A204.1 (cell line): Measurements from ENCODE around the gene PXDN.

Source experiments
- FAIRE-seq: peaks from 2 replicates; lab custom pipeline; 2012; peaks lifted over from hg19 to GRCh38; lab: Jason Lieb, UNC

PXDN gene

GRCh38 chr2:1647417-1648240 lies 96.7 kb downstream of the PXDN start:
- no peak for FAIRE-seq

GRCh38 chr2:1645761-1646476 lies 98.4 kb downstream of the PXDN start:
- FAIRE-seq: no peak

DNA sequence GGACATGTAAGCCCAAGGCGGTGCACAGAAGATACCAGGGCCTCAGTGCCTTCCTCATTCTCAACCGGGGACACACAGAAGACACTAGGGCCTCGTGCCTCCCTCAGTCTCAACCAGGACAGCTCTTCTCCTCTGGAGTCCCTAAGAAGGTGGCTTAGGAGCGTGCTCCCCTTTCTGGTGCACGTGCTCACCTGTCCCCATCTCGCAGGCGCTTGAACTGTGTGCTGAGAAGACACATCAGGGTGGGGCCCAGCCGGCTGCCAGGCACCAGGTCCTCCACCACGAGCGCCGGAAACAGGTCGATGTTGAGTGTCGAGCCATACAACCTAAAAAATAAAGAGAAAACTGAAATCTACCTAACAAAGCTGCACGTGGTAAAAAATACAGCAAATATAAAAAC lies 99.9 kb downstream of the PXDN start:
- no peak for FAIRE-seq

GRCh38 chr2:1642993-1643619 lies 101.2 kb downstream of the PXDN start:
- FAIRE-seq: no peak

DNA sequence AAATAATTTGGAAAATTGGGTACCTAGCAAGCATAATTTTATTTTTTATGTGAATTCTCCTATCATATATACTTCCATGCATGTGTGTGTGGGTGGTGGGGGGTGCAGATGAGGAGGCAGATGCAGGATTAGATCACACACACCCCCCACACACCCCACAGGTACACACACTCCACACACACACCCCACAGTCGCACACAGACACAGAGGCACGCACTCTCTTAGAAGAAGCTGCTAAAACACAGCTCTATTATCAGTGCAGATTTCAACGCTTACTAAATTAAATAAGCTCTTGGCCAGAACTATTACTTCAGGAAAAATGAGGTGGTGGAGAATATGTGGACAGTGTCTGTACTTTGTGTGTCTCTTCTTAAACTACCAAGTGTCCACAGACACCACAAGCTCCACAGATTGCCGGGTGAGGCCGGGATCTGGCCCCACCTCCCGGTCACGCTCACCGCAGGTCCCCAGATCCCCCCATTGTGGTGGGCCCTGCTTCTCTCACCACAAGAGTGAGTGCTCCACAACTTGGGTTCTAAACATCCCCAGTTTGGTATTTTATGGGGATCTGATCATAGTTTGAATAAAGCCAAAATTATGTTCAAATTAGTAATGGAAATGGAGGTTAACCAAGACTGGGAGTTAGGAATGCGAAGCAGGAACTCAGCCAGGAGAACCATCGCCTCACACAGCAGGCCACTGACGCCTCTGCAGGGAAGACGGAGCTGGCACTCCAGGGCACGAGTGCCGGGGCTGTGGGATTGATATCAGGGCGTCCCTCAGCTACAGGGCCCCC lies 102.1 kb downstream of the PXDN start:
- no peak for FAIRE-seq

DNA sequence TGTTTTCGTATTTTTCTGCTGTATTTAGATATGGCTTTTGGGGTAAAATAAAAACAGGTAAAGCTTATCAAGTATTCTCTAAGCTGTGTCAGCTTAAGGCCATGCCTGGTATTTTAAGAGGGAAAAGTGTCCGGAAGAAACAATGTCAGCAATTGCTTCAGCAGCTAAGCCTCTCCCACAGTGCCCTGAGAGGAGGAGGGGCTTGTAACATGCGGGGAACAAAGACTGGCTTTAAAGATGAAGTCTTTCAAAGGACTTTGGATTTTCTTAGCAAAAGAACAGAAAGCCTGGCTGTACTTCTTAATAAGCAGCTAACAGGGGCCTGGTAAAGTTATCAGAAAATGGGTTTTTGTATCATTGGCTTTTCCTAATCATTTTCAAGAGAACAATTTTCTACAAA lies 102.8 kb downstream of the PXDN start:
- no peak for FAIRE-seq

GRCh38 chr2:1640301-1641135 lies 103.8 kb downstream of the PXDN start:
- no peak for FAIRE-seq

DNA sequence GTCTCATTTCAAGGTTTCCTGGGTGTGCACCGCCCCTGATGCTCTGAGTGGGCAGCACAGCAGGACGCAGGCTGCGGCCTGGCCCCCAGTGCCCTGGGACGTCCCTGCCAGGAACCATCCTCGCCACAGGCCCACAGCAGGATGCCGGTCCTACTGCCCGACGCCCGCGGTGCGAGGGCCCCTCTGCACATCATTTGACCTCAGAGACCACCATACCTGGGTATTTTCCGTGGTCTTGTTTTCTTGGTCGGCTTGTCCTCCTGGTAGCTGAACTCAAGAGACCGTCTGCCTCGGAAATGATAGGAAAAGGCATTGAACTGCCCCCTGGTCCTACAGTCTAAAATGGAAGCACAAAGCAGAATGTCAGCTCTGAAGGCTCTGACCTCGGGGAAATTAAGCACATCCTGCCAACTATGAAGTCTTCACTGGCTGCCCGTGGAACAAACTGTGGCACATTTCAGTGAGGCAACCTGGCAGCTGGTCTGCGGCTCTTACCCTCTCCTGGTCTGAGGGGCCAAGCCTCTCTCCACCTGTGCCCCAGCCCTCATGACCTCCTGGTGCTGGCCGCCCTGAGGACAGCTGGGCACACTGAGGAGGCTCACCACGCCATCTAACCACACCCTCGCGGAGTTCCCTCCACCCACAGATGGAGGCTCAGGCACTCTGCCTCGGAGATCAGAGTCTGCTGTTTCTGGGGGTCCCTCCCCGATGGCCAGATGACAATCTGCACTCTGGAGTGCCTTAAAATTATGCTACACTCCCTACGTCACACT lies 105.0 kb downstream of the PXDN start:
- FAIRE-seq: no peak

DNA sequence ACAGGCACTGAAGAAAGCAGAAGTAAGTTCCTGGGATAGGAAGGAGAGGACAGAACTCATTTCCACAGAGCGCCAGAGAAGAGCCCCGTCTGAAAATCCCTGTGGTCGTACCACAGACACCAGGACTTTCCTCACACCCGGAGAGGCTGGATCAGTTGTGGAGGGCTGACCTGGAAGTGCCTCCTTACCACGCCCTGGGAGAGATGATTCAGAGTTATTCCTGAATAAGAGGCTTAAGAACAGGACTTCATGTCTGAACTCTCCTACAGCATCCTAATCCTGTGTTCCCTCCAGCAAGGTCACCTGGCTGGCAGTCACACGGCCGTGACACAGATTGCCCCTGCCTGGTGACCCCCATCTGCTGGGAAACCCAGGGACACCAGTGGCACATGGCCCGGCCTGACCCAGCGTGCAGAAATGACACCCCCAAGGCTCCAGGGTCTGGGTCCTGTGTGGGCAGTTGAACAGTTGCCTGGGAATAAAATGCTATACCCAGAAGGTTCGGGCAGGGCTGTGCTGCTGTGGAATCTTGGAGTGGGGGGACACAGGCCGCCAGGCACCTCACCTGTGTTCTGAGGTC lies 105.9 kb downstream of the PXDN start:
- FAIRE-seq: no peak

- no peak for FAIRE-seq
Measured at GRCh38 chr2:1636791-1637415, 107.4 kb downstream of the PXDN start.

- FAIRE-seq: no peak
Measured at GRCh38 chr2:1635823-1636222, 108.5 kb downstream of the PXDN start.

DNA sequence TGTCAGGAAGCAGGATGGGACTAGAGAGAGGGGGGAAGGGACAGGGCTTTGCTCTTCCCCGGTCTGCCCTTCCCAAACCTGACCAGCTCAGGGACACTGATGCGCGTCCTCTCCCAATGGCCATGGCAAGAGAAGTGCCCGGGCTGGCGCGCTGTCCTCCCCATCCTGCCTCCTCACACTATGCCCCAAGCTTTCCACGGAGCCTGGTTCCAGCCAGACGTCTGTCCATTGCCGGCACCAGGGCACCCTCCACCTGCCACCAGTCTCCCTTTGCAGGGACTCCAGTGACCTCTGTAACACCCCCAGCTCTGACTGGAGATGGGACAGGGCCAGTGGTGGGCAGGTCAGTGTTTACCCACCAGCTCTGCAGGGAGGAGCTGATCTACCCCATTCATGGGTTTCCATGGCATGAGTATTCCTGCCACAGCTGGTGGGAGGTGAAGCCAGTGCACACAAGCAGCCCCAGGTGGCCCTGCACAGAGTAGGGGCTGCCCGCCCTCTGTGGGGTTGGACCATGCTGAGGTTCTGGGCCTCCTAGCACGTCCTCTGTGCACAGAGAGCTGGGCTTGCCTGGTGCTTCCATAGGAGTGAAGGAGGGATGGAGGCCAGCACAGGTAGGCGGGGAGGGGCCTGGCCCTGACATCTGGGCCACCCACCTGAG lies 109.5 kb downstream of the PXDN start:
- no peak for FAIRE-seq

DNA sequence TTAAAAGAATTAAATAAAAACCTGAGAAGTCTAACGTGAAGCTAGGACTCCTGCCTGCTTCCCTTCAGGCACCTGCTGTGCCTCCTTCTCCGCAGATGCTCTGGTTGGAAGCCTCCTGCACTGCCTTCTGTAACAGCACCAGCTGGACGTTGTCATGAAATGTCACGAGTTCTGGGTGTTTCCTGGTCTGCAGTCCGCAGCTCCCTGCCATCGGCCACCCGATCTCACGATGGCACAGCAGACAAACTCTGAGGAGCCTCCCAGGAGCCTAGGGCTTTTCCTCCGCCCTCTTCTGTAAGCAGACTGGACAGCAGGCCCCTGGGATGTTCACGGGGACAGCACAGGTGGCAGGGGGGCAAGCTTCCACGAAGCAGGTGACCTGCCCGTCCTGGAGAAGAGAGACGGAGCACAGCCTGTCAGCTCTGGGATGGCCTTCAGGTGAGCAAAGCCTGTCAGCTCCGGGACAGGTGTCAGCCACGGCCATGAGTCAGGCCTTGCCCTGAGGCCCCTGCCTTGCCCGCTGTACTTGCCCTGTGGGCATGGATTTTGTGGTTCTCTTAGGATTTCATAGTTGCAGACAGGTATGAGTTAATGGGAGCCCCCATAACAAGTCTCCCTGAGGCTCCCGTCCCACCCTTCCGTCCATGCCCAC lies 110.3 kb downstream of the PXDN start:
- no peak for FAIRE-seq

DNA sequence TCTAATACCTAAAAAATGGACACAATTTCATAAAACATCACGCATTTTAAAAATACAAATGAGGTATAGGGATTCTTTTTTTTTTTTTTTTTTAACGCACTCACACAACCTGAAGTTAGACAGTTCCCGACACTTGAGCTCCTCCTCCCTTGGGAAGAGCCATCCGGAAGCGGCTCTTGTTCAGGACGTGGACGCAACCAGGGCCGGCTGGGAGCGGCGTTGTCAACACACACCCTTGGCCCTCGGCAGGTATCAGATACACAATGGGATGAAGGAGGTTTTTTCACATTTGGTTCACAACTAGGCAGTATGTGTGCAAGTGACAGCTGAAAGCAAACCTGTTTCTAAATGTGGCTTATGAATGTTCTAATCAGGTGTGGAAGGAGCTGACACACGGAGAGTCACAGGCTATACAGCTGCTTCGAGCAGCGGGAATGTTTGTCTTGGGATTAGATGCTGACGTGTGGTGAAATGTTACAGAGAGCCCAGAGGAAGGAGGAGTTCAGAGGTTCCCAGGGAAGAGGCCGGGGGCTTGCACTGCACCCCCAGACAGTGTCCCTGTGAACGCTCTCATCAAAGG lies 111.1 kb downstream of the PXDN start:
- no peak for FAIRE-seq

GRCh38 chr2:1632510-1632909 lies 111.8 kb downstream of the PXDN start:
- no peak for FAIRE-seq

- FAIRE-seq: no peak
Measured at GRCh38 chr2:1632002-1632348, 112.3 kb downstream of the PXDN start.

- no peak for FAIRE-seq
Measured at GRCh38 chr2:1631292-1632001, 112.9 kb downstream of the PXDN start.

DNA sequence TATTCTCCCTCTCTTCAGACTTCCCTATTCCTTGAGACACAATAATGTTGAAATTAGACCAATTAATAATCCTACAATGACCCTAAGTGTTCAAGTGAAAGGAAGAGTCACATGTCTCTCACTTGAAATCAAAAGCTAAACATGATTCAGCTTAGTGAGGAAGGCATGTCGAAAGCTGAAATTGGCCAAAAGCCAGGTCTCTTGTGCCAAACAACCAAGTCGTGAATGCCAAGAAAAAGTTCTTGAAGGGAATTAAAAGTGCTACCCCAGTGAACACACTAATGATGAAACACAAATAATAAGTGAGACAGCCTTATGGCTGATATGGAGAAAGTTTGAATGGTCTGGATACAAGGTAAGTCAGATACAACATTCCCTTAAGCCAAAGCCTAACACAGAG lies 115.4 kb downstream of the PXDN start:
- FAIRE-seq: no peak
